Adrenal gland (tissue), 12 donors: ENCODE data around the gene HEPHL1. TPM values are rescaled to one million over a fixed set of nuclear protein-coding genes. Genes with fewer than 3 reads are reported as not detected.

Experiments used
- DNase-seq, 7 donors: peaks; one replicate each; pipeline ENCODE4 v3.0.0-alpha.2; 2019 to 2020
- H3K27ac ChIP-seq, 5 donors: fragments of 200-600 bp; sonication (generic) in 4 of 5; 1 replicate in 3 of 5; 2 replicates in 2 of 5; pipeline versions ENCODE4 v1.5.1 to v1.8.0; 2016 to 2020; ENCODE audit warnings: mild to moderate bottlenecking in 1 of 5
- H3K27me3 ChIP-seq: fragments of 200-600 bp; 2 replicates; pipeline ENCODE4 v1.8.0; 2021
- H3K36me3 ChIP-seq, 2 donors: fragments of 200-600 bp; replicated peaks in 1 of 2; 1 replicate in 1 of 2; 2 replicates in 1 of 2; pipeline versions ENCODE4 v1.5.1 to v1.8.0; 2018 to 2022
- H3K4me1 ChIP-seq, 2 donors: fragments of 200-600 bp; replicated peaks in 1 of 2; 1 replicate in 1 of 2; 2 replicates in 1 of 2; pipeline versions ENCODE4 v1.5.1 to v1.8.0; 2018 to 2021
- H3K4me3 ChIP-seq, 4 donors: fragments of 200-600 bp; sonication (generic) in 3 of 4; one replicate each; pipeline ENCODE4 v1.5.1; 2016 to 2018
- H3K9me3 ChIP-seq, 3 donors: fragments of 200-600 bp; sonication (generic) in 1 of 3; replicated peaks in 1 of 3; 1 replicate in 2 of 3; 2 replicates in 1 of 3; pipeline versions ENCODE4 v1.5.1 to v1.8.0; 2016 to 2021
- CTCF ChIP-seq, 6 experiments: fragments of 450-650 bp in 4 of 6; fragments of 200-600 bp in 2 of 6; sonication (generic) in 1 of 6; IDR thresholded peaks; 1 replicate in 5 of 6; 2 replicates in 1 of 6; pipeline versions ENCODE4 v1.5.1 to v1.8.0; 2016 to 2021; ENCODE audit warnings: antibody characterized with exemption in 6 of 6, mild to moderate bottlenecking in 2 of 6, moderate library complexity in 1 of 6
- POLR2A ChIP-seq, 2 donors: fragments of 450-650 bp; IDR thresholded peaks; one replicate each; pipeline ENCODE4 v1.6.1; 2017; ENCODE audit warnings: antibody characterized with exemption in 2 of 2, mild to moderate bottlenecking in 2 of 2, moderate library complexity in 1 of 2
- WGBS, 4 donors: extraction: QIAGEN DNeasy Blood & Tissue Kit in 2 of 4; methylation state at CpG; one replicate each; pipeline versions ENCODE4 v1.1.5 to v1.1.7; 2013 to 2017; 5-methylcytosine and 5-hydroxymethylcytosine counted together
- intact Hi-C, 2 donors: fragments of 100-400 bp; cut with DNase I; formaldehyde crosslinking; loops; one replicate each; pipeline versions ENCODE4 v1.14.1 to v1.15.0; 2022 to 2023
- polyA plus RNA-seq, 3 donors: library from polyadenylated mRNA; stranded (reverse); fragments of 200-250 nt in 2 of 3; fragments of 350-450 nt in 1 of 3; fragmentation: Illumina TruSeq in 1 of 3; extraction: RNeasy Lipid Tissue Mini Kit (QIAGEN cat#74804) in 1 of 3; gene quantifications; one replicate each; pipeline ENCODE4 v1.2.3, GENCODE V29; 2013 to 2014
- total RNA-seq, 9 donors: library from RNA; depleted of rRNA in 4 of 9; stranded (reverse); fragments of >200 nt in 4 of 9; fragments of 120-200 nt in 1 of 9; fragmentation: NEBNext Ultra II Directional in 1 of 9; extraction: Animal tissue kit (Norgen Biotek cat#: 25700) in 1 of 9; gene quantifications; one replicate each; pipeline versions ENCODE4 v1.1.0 to v1.2.4, GENCODE V29; 2013 to 2023
- donor health status: healthy with polysubstance abuse.
- donor health status: Bipolar disorder and iron deficiency.
- donor health status: DM: yes; HTN: yes; CAD: no.
- donor health status: DM: no; HTN: no; CAD: no.
- donor health status: DM: no; HTN: no; CAD: no.
- donor health status: DM: yes; HTN: yes; CAD: no.

Gene HEPHL1
- total and polyA plus RNA-seq, 12 donors = 0.06 TPM; not detected in 11

- H3K9me3 ChIP-seq = no peaks in the 10 kb centered on the region
- H3K27ac ChIP-seq = peak within 1 kb of the TSS; percentile 56 to 96 (median 94)
- TF ChIP-seq CTCF (IDR thresholded peaks at IDR 0.05) = no peak
- peak; percentile 56 to 78 for TF ChIP-seq POLR2A (IDR thresholded peaks at IDR 0.05)
- intact Hi-C loops = no loop called here
- H3K4me1 ChIP-seq = peaks cover 35 to 42% of the 10 kb centered on the region in 2 donors
- DNase-seq = peak; percentile 72 to 91 (median 83)
- peak within 1 kb of the TSS; percentile 17 to 90 (median 65) for H3K4me3 ChIP-seq
- H3K36me3 ChIP-seq = no peaks in the 10 kb centered on the region
- WGBS, 4 donors = 0% methylated on average over 20 to 92 of the region's 92 CpGs; no CpG with 5 or more reads in 1 of the 4 donors
- no peaks in the 10 kb centered on the region for H3K27me3 ChIP-seq
Measured at GRCh38 chr11:94128746-94129511, 107.8 kb downstream of the HEPHL1 start, which contains the start of gene PANX1. TSS of gene PANX1 (plus strand) at chr11:94128841. CDS start at chr11:94129313, 472 bp downstream.

- peaks cover 35 to 43% of the 10 kb centered on the region in 2 donors for H3K4me1 ChIP-seq
- no peaks in the 10 kb centered on the region for H3K27me3 ChIP-seq
- H3K36me3 ChIP-seq = no peaks in the 10 kb centered on the region
- 13 to 20% (median 16%) methylated on average over 17 to 20 of the region's 20 CpGs for WGBS, 4 donors
- peak overlapping the region in 3 of 4 donors; percentile 17 to 90 (median 73) for H3K4me3 ChIP-seq
- DNase-seq = peak in 1 of 7 donors; percentile 30
- TF ChIP-seq POLR2A (IDR thresholded peaks at IDR 0.05) (no peak), CTCF (IDR thresholded peaks at IDR 0.05) (no peak)
- peak overlapping the region; percentile 56 to 96 (median 94) for H3K27ac ChIP-seq
- intact Hi-C loops = no loop called here
- no peaks in the 10 kb centered on the region for H3K9me3 ChIP-seq
Measured at GRCh38 chr11:94129512-94130297, 108.6 kb downstream of the HEPHL1 start.

- Histone ChIP-seq H3K27ac (peak overlapping the region in 4 of 5 donors; percentile 92 to 96 (median 95)), H3K4me1 (peaks cover 38 to 51% of the 10 kb centered on the region in 2 donors), H3K9me3 (no peaks in the 10 kb centered on the region), H3K36me3 (no peaks in the 10 kb centered on the region), H3K27me3 (no peaks in the 10 kb centered on the region), H3K4me3 (peak overlapping the region in 1 of 4 donors; percentile 90)
- intact Hi-C loops = no loop called here
- 68 to 74% (median 71%) methylated on average over 7 of the region's 7 CpGs for WGBS, 4 donors
- TF ChIP-seq POLR2A (IDR thresholded peaks at IDR 0.05) (no peak), CTCF (IDR thresholded peaks at IDR 0.05) (no peak)
- DNase-seq = peak in 1 of 7 donors; percentile 37
Measured at GRCh38 chr11:94130298-94131046, 109.3 kb downstream of the HEPHL1 start.
